Endothelial cell of hepatic sinusoid (primary cell): ENCODE measurements around the gene BTRC.
"Not testable (repeated sequence)": the region's sequence is repeated elsewhere in the genome, so short reads cannot be mapped to it uniquely, and the experiment has no call there.

Experiments
- in situ Hi-C: cut with HindIII; loops from 2 replicates; pipeline ENCODE4 v1.10.0; 2017; ENCODE audit warnings: low sequenced_read_pairs

Gene BTRC

DNA sequence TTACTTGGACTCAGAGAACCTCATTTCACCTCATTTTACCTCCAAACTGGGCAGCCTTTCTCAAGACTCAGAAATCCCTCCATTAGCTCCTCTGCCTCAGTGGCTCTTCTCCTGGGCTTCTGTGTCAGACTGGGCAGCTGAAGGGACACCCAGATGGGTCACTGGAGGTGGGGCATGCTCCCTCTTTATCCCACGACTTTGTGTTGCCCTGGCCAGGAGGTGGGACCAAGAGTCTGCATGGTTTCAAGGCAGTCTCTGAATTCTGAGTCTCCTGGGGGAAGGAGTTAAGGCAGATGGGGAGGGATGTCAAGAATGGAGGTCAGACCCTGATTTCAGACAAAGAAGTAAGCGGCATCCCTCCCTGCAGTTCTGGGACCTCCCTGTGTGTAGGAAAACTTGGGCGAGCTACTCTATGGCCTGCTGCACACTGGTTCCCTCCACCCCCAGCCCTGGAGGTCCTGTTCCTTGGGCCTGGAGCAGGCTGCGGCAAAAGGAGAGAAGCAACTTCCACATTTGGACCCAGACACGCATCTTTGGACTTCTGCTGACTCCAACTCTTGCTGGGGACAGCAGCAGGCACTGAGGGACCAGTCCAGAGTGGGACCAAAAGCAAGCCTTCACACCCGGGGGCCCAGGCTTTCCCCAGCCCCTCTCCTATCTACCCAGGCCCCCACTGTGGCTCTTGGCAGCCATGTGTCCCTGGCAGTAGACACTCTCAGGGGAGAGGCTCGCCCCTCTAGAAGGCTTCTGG, 223.3 kb downstream of the BTRC start:
- in situ Hi-C loops, result no loop called here

DNA sequence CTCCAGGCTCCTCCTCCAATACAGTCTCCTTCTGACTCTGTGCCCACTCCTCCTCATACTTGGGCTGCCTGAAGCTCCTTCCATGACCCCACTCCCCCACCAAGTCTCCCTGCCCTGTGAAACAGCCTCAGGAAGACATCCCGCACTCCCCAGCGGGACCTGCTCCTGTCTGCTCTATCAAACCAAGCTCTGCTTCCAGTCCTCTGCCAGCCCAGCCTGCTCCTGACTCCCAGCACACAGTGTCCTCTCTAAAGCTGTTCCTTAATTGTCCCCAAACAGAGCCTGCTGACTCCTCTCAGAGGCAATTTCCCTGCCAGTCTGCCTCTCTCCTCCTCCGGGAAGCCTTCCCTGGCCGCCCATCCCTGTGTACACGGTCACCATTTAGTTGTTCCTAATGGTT, 224.2 kb downstream of the BTRC start:
- in situ Hi-C loops, result no loop called here

DNA sequence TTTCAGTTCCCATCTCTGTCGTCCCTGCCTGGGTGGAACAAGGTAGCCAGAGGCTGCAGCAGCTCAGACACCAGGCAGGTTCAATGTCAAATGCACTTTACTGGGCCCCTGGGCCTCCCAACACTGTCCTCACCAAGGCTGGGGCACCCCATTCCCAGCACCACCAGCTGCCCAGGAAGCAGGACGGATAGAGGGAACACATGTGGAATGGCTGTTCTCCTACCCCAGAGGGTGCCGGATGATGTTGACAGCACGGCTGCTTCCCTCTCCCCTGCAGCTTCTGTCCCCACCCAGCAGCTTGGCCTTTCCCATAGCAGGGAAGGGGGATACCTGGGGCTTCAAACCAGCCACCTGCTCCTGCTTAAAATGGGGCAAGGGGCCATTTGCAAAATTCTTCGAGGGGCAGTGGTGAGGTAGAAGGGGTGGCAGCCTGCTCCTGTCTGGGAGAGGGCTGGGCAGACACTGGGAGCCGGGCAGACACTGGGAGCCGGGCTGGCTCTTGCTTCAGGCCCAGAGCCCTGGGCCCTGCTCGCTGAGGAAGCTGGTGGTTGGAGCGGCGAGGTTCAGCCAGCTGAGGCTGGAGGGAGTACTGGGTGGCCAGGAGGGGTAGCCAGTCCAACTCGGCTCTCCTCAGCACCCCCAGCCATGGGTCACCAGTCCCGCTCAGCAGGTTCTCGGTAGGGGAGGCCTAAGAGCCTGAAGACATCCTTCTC, 225.0 kb downstream of the BTRC start:
- in situ Hi-C loops, result no loop called here

DNA sequence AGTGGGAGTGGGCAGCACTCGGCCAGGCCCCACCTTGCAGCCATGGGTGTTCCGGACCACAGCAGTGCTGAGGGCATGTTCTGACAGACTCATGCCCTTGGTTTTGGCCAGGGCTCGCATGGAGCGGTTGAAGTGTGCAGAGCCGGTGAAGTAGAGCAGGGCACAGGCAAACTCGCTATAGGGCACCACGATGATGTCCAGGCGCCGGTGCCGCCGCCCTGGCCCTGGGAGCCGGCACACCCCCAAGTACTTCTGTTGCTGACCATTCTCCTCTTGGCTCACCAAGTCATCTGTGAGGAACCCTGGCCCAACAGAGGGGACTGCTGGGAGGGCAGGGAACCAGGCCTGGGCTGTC, 225.5 kb downstream of the BTRC start:
- in situ Hi-C loops, result no loop called here

DNA sequence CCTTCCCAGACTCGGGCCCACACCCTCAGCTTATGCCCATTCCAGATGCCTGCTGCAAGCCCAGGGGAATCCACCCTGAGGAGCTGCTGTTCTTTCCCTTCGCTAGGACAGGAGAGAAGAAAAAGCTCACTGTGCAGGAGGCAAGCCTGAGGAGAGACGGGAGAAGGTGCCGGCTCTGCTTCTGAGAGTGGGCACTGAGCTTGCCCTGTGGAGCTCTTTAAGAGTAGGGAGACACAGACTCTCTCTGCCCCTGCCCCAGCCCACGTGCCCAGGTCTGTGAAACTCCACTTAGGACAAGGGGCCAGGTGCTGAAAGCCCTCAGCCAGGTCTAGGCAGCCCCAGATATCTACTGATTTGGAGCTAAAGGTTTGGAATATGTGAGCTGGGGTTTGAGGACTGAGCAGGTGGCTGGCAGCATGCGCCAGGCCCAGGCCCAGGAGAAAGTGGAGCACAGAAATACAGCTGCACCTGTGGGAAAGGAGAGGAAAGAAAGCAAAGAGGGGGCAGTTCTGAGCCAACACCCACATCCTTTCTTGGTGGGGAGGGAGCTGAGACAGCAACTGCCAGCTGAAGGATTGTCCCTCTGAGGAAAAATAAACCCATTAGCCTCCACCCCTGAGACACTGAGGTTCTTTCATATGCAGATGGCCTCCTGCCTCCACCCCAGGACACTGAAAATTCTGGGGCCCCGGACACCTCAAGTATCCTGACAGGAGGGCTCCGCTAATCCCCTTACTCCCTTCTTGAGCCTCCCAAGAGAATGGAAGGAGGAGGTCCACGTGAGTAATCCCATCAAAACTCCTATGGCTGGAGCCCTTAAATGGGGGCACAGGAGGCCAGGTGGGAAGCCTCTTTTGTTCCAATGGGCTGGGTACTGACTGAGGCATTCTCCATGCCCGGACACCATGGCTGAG, 226.8 kb downstream of the BTRC start:
- in situ Hi-C loops, result no loop called here

DNA sequence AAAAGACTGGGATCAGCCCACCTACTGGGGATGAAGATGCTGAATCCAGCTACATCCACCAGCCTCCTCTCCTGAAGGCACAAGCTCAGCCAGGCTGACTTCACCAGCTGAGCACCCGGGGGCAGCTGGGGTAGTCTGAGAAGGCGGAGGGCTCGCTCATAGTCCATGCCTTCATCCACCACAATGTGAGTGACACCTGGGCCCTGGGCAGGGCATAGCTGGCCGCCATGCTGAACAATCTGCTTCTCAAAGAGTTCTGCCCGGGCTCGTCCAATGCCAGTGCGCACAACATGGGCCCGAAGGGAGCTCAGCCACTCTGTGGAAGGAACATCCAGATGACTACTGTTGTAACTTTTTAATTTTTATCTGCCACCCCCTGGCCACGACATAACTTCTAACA, 231.9 kb downstream of the BTRC start:
- in situ Hi-C loops, result no loop called here

DNA sequence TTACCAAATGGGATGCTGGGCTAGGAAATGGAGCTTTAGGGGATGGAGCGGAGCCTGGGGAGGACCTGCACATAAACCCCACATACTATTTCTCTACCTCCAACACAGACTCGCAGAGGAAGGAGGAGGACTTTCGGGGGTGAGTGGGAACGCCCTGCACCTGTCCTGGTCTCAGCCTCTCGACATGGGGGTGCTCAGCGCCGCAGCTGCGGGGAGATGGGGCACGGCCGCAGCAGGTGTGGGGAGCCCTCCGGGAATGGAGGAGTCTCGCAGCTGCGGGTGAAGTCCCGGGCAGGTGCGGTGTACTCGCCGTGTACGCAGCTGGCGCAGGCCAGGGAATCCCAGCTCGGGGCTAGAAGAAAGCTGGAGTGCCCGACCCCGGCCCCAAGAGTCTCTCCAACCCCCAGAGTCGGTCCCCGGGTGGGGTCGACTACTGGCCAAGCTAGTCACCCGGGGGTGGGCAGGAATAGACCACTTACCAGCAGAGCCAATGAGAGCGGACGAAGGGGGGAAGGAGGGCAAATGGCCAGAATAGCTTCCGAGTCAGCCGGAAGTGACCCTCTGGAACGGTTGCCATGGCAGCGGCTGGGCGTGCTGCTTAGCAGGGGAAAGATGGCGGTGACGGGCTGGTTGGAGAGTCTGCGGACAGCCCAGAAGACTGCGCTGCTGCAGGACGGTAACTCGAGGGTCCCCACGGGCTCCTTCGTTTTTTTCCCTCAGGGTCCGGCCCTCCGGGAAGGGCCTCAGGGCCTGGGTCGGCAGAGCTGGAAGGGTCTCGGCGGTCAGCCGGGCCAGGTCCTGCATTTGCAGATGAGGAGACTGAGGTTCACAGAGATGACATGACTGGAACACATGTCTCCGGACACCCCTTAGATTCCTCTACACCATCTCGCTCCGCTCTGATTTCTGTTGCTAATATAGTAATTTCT, 234.0 kb downstream of the BTRC start, which contains the start of the genes DPCD and POLL:
TSS of gene DPCD (plus strand) at position 597 of the 929 bp plus-strand sequence. CDS start at position 613, 16 bp downstream.
TSS of gene POLL (minus strand) at position 533 of the 929 bp plus-strand sequence. CDS start 897 bp downstream, outside the sequence.
- in situ Hi-C loops, result no loop called here

DNA sequence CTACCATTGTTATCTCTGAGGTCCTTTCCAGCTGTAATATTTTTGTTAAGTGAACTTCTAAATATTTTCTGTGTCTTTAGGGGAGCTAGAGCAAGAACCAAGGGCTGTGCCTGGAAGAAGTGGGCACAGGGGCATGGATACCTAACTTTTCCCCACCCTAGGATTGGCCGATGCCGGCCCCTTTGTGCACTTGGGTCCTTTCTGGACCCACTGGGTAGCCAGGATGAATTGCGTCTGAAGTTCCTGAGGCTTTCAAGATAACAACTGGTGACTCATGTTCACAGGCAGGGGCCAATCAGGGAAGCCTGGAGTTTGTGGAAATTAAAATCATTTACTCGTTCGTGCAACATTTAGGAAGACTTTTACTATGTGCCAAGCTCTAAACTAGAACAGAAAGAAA, 234.9 kb downstream of the BTRC start:
- in situ Hi-C loops, result no loop called here

DNA sequence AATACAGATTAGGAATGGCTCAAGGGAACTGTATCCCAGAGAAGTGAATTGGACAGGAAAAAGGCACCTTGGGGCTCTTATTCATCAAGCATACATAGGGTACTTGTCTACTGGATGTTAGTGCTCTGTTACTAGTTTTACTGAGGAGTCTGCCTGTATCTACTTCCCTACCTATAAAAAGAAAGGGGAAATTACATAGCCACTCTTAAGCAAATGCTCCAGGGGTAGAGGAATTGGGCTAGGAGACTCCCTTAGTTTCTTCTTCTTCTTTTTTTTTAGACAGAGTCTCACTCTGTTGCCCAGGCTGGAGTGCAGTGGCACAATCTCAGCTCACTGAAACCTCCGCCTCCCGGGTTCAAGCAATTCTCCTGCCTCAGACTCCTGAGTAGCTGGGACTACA, 239.4 kb downstream of the BTRC start:
- in situ Hi-C loops, result not testable (repeated sequence)

DNA sequence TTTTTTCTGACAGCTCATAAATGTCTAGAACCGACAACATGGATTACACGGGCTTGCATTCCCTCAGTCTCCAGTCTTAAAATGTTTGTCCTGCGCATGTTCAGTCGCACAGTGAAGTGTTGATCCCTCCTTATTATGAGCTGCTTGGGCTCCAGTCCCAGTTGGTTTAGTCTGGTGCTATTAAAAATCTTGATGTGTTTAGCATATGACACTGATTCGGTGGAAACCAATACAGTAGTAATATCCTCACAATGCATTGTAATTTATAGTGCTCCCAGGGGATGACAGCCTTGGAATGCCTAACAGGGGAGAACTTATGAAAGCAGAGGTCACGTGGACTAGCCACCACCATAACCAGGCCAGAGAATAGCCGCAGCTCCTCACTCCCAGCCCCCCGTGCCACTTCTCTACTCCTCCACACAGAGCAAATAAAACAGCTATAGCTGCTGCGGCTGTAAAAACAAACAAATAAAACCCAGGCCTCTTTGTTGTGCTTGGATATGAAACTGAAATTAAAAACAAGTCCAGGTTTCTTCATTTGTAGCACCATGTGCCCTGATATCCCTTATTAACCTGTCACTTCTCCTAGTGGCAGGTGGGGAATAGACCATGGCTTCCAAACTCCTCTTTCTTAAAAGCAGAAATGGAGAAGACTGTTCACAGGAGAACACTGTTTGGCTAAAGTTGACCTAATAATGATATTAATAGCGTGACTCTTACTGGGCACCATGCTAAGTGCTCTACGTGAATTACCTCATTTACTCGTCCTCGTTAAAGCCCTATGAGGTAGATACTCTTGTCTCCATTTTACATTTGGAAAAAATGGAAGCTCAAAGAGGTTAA, 241.8 kb downstream of the BTRC start:
- in situ Hi-C loops, result no loop called here

DNA sequence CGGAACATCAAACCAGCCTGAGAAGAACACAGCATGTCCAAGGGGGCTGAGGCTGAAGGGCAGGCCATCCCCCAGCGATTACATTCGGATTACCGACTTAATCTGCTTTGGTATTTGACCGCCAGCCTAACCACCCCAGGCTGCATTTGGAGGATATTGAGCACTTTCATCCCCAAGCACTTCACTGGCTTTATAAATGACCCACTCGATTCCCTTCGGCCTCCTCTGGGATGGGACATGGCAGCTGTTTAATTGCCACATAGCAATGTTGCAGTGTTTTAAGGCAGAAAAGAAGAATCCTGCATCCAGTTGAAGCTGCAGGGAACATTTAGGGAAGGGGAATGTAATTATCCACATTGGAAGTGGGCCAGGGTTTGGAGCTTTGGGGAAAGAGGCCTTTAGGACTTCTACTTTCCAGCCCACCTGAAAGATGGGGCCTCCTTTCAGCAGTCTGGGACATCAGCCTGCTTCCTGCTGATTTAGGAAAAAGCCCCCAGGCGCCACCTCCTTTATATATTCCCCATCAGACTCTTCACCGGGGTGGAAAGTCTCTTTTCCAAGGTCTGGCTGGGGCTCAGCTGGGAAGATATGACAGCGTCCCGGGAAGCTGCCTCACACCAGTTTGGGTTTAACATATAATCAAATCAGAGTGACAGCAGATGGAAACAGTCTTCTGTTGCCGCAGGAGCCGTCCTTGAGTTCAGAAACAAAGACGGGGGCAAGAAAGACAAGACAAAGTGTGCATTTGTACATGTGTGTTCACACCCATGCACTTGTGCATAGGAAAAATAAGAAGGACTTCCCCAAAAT, 243.3 kb downstream of the BTRC start:
- in situ Hi-C loops, result no loop called here

DNA sequence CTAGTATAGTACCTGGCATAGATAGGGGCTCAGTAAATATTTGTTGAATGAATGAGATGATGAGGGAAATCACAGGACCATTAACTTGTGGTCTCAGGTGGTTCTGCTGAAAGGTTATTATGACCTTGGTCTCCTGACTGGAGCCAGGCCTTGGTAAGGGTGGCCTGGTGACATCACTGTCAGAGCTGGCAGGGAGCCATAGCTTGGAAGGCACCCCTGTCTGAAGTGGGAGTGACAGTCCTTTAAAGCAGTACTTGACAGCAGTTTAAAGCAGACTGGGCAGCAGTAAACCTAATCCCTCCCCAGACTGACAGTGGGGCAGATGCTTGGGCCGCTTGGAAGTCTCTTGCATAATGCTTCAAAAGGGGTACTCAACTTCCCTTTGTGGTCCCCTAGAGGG, 247.6 kb downstream of the BTRC start:
- in situ Hi-C loops, result no loop called here

DNA sequence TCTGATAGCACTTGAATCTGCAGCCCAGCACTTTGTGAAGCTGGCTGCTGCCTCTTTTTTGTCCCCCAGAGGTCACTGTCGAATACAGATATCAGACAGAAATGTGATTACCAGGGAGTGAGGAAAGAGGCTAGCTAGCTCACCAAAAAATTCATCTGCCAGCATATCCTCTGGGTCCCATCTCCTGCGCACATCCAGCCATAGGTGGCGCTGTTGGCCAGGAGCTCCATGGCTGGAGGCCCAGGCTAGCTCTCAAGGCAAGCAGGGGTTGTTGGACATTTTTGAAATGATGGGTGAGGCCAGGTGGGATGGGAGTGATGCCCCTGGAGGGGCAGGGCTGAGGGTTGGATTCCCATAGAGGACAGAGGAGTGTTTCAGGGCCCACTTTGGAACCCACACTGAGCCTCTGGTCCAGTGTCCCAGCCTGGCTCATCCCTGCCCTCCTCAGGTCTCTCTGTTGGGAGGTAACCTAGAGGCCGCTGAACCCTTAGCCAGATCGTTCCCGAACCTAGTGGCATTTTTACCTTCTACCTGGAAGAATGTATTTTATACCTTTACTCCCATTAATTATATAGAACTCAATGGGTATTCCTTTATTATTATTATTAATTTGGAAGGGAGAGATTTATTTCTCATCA, 248.9 kb downstream of the BTRC start:
- in situ Hi-C loops, result no loop called here
